ENCODE data around the gene DET1.

The DET1 gene

DNA sequence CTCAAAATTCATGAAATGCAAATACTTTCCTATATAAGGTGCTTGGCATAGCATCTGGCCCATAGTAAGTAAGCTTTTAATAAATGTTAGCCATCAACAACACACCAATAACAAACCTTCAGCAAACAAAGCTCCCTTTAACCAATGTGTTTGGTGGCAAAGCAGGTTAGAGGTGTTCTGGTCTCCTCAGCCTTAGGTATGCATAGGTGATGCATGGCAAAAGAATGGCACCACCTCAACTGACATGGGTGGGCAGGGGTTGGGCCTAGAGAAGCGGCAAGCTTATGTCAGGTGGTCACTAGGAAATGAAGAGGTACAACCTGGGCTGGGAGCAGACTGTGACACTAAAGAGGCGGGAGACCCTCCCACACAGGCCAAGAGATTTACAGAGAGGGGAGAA, 40.8 kb downstream of the DET1 start:
- no peak overlapping the region for H2BK12ac ChIP-seq (ENCODE audit: low read length in 2 of 2)
- no peak overlapping the region for H3K4me3 ChIP-seq (ENCODE audit: insufficient read depth in 1 of 2, low read depth in 1 of 2, low read length in 2 of 2)
- no peak overlapping the region for H2AFZ ChIP-seq (ENCODE audit: low read depth, low read length)
- no peak overlapping the region for H2AK5ac ChIP-seq (ENCODE audit: low read length, severe bottlenecking)
- H3K4me1 ChIP-seq (ENCODE audit: control insufficient read depth, insufficient read depth, low read depth, low read length), result no peaks in the 10 kb centered on the region
- H3K36me3 ChIP-seq (ENCODE audit: control insufficient read depth in 1 of 2, insufficient read depth in 2 of 2, low read depth in 1 of 2, low read length in 2 of 2), result peaks cover 7 to 44% of the 10 kb centered on the region in 2 experiments
- H3K79me1 ChIP-seq (replicated peaks; ENCODE audit: low read length, poor library complexity, severe bottlenecking), result no peaks in the 10 kb centered on the region
- H4K8ac ChIP-seq (ENCODE audit: low read length), result no peak overlapping the region
- no peak overlapping the region for H3K4me2 ChIP-seq (ENCODE audit: low read length, poor library complexity, severe bottlenecking)
- no peak overlapping the region for H3K4ac ChIP-seq (ENCODE audit: low read depth in 1 of 2, low read length in 2 of 2)
- H2BK15ac ChIP-seq (ENCODE audit: low read depth, poor library complexity, severe bottlenecking), result no peak overlapping the region
- no peak overlapping the region for H4K91ac ChIP-seq (ENCODE audit: low read length)
- H3K27me3 ChIP-seq (ENCODE audit: control insufficient read depth in 1 of 2, insufficient read depth in 1 of 2, low read length in 2 of 2), result no peaks in the 10 kb centered on the region
- H3K27ac ChIP-seq (ENCODE audit: low read length, poor library complexity, severe bottlenecking), result no peak overlapping the region
- no peak overlapping the region for H3K14ac ChIP-seq (ENCODE audit: low read length in 2 of 2)
- DNase-seq, result no peak
- H3K18ac ChIP-seq (ENCODE audit: low read depth in 1 of 2, low read length in 2 of 2), result no peak overlapping the region
- no peak overlapping the region for H2BK120ac ChIP-seq (ENCODE audit: low read depth, low read length)
- H3K9me3 ChIP-seq (ENCODE audit: control insufficient read depth, low read length), result no peaks in the 10 kb centered on the region
- no peak overlapping the region for H3K23ac ChIP-seq (ENCODE audit: low read length in 2 of 2)
- no peak overlapping the region for H3K9ac ChIP-seq (ENCODE audit: low read length)
- no peak overlapping the region for H2BK5ac ChIP-seq (ENCODE audit: low read depth, low read length, poor library complexity, severe bottlenecking)
- 100% methylated on average over 2 of the region's 2 CpGs for WGBS

DNA sequence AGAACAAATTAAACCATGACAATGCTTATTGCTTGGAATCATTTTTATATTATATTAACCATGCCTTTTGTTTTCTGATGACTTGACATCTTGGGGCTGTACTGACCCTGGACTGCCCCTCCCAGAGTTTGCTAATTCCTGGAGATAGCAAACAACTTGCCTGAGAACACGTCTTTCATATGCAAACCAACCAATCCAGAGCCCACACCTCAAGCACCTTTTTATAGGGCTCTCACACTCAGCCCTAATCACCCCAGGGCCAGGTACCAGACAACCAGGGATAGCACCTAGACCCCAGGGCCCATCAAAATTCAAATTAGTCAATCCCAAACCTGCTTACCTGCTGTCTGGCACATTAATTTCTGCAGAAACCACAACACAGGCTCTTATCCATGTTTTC, 42.0 kb downstream of the DET1 start:
- no peak overlapping the region for H2BK15ac ChIP-seq (ENCODE audit: low read depth, poor library complexity, severe bottlenecking)
- H3K14ac ChIP-seq (ENCODE audit: low read length in 2 of 2), result no peak overlapping the region
- H3K27me3 ChIP-seq (ENCODE audit: control insufficient read depth in 1 of 2, insufficient read depth in 1 of 2, low read length in 2 of 2), result no peaks in the 10 kb centered on the region
- no peak overlapping the region for H4K91ac ChIP-seq (ENCODE audit: low read length)
- no peak overlapping the region for H3K23ac ChIP-seq (ENCODE audit: low read length in 2 of 2)
- H2BK5ac ChIP-seq (ENCODE audit: low read depth, low read length, poor library complexity, severe bottlenecking), result no peak overlapping the region
- H3K27ac ChIP-seq (ENCODE audit: low read length, poor library complexity, severe bottlenecking), result no peak overlapping the region
- no peak overlapping the region for H2BK120ac ChIP-seq (ENCODE audit: low read depth, low read length)
- H2AK5ac ChIP-seq (ENCODE audit: low read length, severe bottlenecking), result no peak overlapping the region
- DNase-seq, result no peak
- no peak overlapping the region for H3K4ac ChIP-seq (ENCODE audit: low read depth in 1 of 2, low read length in 2 of 2)
- H3K18ac ChIP-seq (ENCODE audit: low read depth in 1 of 2, low read length in 2 of 2), result no peak overlapping the region
- H3K36me3 ChIP-seq (ENCODE audit: control insufficient read depth in 1 of 2, insufficient read depth in 2 of 2, low read depth in 1 of 2, low read length in 2 of 2), result peaks cover 3 to 33% of the 10 kb centered on the region in 2 experiments
- no peak overlapping the region for H3K4me3 ChIP-seq (ENCODE audit: insufficient read depth in 1 of 2, low read depth in 1 of 2, low read length in 2 of 2)
- no peak overlapping the region for H2AFZ ChIP-seq (ENCODE audit: low read depth, low read length)
- no peaks in the 10 kb centered on the region for H3K9me3 ChIP-seq (ENCODE audit: control insufficient read depth, low read length)
- no peak overlapping the region for H2BK12ac ChIP-seq (ENCODE audit: low read length in 2 of 2)
- no peak overlapping the region for H4K8ac ChIP-seq (ENCODE audit: low read length)
- no peaks in the 10 kb centered on the region for H3K79me1 ChIP-seq (replicated peaks; ENCODE audit: low read length, poor library complexity, severe bottlenecking)
- H3K4me1 ChIP-seq (ENCODE audit: control insufficient read depth, insufficient read depth, low read depth, low read length), result no peaks in the 10 kb centered on the region
- H3K4me2 ChIP-seq (ENCODE audit: low read length, poor library complexity, severe bottlenecking), result no peak overlapping the region
- H3K9ac ChIP-seq (ENCODE audit: low read length), result no peak overlapping the region
- WGBS, result 98% methylated on average over 1 of the region's 1 CpG

- no peak overlapping the region for H3K9ac ChIP-seq (ENCODE audit: low read length)
- no peak overlapping the region for H3K4me2 ChIP-seq (ENCODE audit: low read length, poor library complexity, severe bottlenecking)
- H3K4me1 ChIP-seq (ENCODE audit: control insufficient read depth, insufficient read depth, low read depth, low read length), result no peaks in the 10 kb centered on the region
- no peak overlapping the region for H2AFZ ChIP-seq (ENCODE audit: low read depth, low read length)
- H2BK15ac ChIP-seq (ENCODE audit: low read depth, poor library complexity, severe bottlenecking), result no peak overlapping the region
- H2BK5ac ChIP-seq (ENCODE audit: low read depth, low read length, poor library complexity, severe bottlenecking), result no peak overlapping the region
- no peak overlapping the region for H3K14ac ChIP-seq (ENCODE audit: low read length in 2 of 2)
- no peak for DNase-seq
- H2AK5ac ChIP-seq (ENCODE audit: low read length, severe bottlenecking), result no peak overlapping the region
- H3K4ac ChIP-seq (ENCODE audit: low read depth in 1 of 2, low read length in 2 of 2), result no peak overlapping the region
- no peak overlapping the region for H2BK12ac ChIP-seq (ENCODE audit: low read length in 2 of 2)
- H3K27ac ChIP-seq (ENCODE audit: low read length, poor library complexity, severe bottlenecking), result no peak overlapping the region
- H4K8ac ChIP-seq (ENCODE audit: low read length), result no peak overlapping the region
- H4K91ac ChIP-seq (ENCODE audit: low read length), result no peak overlapping the region
- no peak overlapping the region for H3K18ac ChIP-seq (ENCODE audit: low read depth in 1 of 2, low read length in 2 of 2)
- no peak overlapping the region for H2BK120ac ChIP-seq (ENCODE audit: low read depth, low read length)
- H3K27me3 ChIP-seq (ENCODE audit: control insufficient read depth in 1 of 2, insufficient read depth in 1 of 2, low read length in 2 of 2), result no peaks in the 10 kb centered on the region
- H3K23ac ChIP-seq (ENCODE audit: low read length in 2 of 2), result no peak overlapping the region
- H3K36me3 ChIP-seq (ENCODE audit: control insufficient read depth in 1 of 2, insufficient read depth in 2 of 2, low read depth in 1 of 2, low read length in 2 of 2), result no peaks in the 10 kb centered on the region
- no peaks in the 10 kb centered on the region for H3K9me3 ChIP-seq (ENCODE audit: control insufficient read depth, low read length)
- H3K79me1 ChIP-seq (replicated peaks; ENCODE audit: low read length, poor library complexity, severe bottlenecking), result no peaks in the 10 kb centered on the region
- H3K4me3 ChIP-seq (ENCODE audit: insufficient read depth in 1 of 2, low read depth in 1 of 2, low read length in 2 of 2), result no peak overlapping the region
- WGBS, result 93% methylated on average over 3 of the region's 3 CpGs
Observed at GRCh38 chr15:88498996-88499395, 47.5 kb downstream of the DET1 start.

GRCh38 chr15:88497109-88497765, 49.2 kb downstream of the DET1 start:
- H2BK120ac ChIP-seq (ENCODE audit: low read depth, low read length), result no peak overlapping the region
- no peaks in the 10 kb centered on the region for H3K4me1 ChIP-seq (ENCODE audit: control insufficient read depth, insufficient read depth, low read depth, low read length)
- 91% methylated on average over 9 of the region's 11 CpGs for WGBS
- no peak overlapping the region for H3K4me2 ChIP-seq (ENCODE audit: low read length, poor library complexity, severe bottlenecking)
- DNase-seq, result no peak
- H4K91ac ChIP-seq (ENCODE audit: low read length), result no peak overlapping the region
- H2BK5ac ChIP-seq (ENCODE audit: low read depth, low read length, poor library complexity, severe bottlenecking), result no peak overlapping the region
- no peak overlapping the region for H3K9ac ChIP-seq (ENCODE audit: low read length)
- no peak overlapping the region for H3K4me3 ChIP-seq (ENCODE audit: insufficient read depth in 1 of 2, low read depth in 1 of 2, low read length in 2 of 2)
- H4K8ac ChIP-seq (ENCODE audit: low read length), result no peak overlapping the region
- no peaks in the 10 kb centered on the region for H3K36me3 ChIP-seq (ENCODE audit: control insufficient read depth in 1 of 2, insufficient read depth in 2 of 2, low read depth in 1 of 2, low read length in 2 of 2)
- H3K23ac ChIP-seq (ENCODE audit: low read length in 2 of 2), result no peak overlapping the region
- no peaks in the 10 kb centered on the region for H3K27me3 ChIP-seq (ENCODE audit: control insufficient read depth in 1 of 2, insufficient read depth in 1 of 2, low read length in 2 of 2)
- H2AFZ ChIP-seq (ENCODE audit: low read depth, low read length), result no peak overlapping the region
- H2BK15ac ChIP-seq (ENCODE audit: low read depth, poor library complexity, severe bottlenecking), result no peak overlapping the region
- no peak overlapping the region for H3K14ac ChIP-seq (ENCODE audit: low read length in 2 of 2)
- H3K9me3 ChIP-seq (ENCODE audit: control insufficient read depth, low read length), result no peaks in the 10 kb centered on the region
- H3K27ac ChIP-seq (ENCODE audit: low read length, poor library complexity, severe bottlenecking), result no peak overlapping the region
- no peak overlapping the region for H3K18ac ChIP-seq (ENCODE audit: low read depth in 1 of 2, low read length in 2 of 2)
- no peak overlapping the region for H2BK12ac ChIP-seq (ENCODE audit: low read length in 2 of 2)
- H3K4ac ChIP-seq (ENCODE audit: low read depth in 1 of 2, low read length in 2 of 2), result no peak overlapping the region
- no peak overlapping the region for H2AK5ac ChIP-seq (ENCODE audit: low read length, severe bottlenecking)
- H3K79me1 ChIP-seq (replicated peaks; ENCODE audit: low read length, poor library complexity, severe bottlenecking), result no peaks in the 10 kb centered on the region
